AG04449 (cell line): ENCODE data around the gene PLD1.

Source experiments
- CTCF ChIA-PET: fragments of 350-600 bp; formaldehyde crosslinking; extraction: SDS; loops from one replicate; lab custom pipeline; 2021; ENCODE audit warnings: antibody characterized with exemption; lab: Yijun Ruan, JAX
- POLR2A ChIA-PET: fragments of 400-600, 350-600 bp; formaldehyde crosslinking; extraction: SDS; loops from one replicate; lab custom pipeline; 2020; ENCODE audit warnings: antibody characterized with exemption, inconsistent platforms; lab: Yijun Ruan, JAX
- DNase-seq: peaks from one replicate; pipeline ENCODE4 v3.0.0-alpha.2; 2010; ENCODE audit warnings: low read depth, low spot score
- H3K4me3 ChIP-seq: 2 replicates; pipeline ENCODE4 v1.5.1; 2011; ENCODE audit warnings: low read depth, mild to moderate bottlenecking, control low read depth, low read length
- TF ChIP-seq, protein P1 (sequence below): IDR thresholded peaks from one replicate; pipeline ENCODE4 v1.5.1; 2011; ENCODE audit warnings: mild to moderate bottlenecking, moderate library complexity, low read length, control low read depth, inconsistent platforms; ENCODE audit not compliant: insufficient read depth; ENCODE audit errors: missing control alignments

The PLD1 gene

DNA sequence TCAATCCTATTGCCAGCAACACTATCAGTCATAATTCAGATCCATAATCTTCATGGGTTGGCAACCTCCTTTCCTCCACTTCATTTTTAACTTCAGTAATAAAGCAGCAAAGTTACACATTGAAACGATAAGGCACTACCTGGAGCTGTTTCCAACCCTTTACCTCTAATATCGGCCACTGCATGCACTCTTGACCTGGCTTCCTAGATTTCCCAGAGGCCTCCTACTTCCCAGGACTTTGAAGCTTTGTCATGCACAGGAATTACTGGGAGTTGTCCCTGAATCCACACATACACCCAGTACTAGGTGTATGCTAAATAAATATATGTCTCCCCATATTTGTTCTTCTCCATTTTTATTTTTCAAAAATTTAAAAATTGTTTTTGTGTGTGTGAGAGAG is 126.1 kb downstream of the PLD1 start:
- TF ChIP-seq, protein P1, sequence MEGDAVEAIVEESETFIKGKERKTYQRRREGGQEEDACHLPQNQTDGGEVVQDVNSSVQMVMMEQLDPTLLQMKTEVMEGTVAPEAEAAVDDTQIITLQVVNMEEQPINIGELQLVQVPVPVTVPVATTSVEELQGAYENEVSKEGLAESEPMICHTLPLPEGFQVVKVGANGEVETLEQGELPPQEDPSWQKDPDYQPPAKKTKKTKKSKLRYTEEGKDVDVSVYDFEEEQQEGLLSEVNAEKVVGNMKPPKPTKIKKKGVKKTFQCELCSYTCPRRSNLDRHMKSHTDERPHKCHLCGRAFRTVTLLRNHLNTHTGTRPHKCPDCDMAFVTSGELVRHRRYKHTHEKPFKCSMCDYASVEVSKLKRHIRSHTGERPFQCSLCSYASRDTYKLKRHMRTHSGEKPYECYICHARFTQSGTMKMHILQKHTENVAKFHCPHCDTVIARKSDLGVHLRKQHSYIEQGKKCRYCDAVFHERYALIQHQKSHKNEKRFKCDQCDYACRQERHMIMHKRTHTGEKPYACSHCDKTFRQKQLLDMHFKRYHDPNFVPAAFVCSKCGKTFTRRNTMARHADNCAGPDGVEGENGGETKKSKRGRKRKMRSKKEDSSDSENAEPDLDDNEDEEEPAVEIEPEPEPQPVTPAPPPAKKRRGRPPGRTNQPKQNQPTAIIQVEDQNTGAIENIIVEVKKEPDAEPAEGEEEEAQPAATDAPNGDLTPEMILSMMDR: no peak
- ChIA-PET POLR2A (interaction anchor here (0.5 kb wide), 1 partner anchor 1653 kb away, joined by 3 read pairs; no protein-coding TSS in a partner anchor), CTCF (interaction anchor here (1.2 kb wide), 1 partner anchor 19 kb away, joined by 3 read pairs; no protein-coding TSS in a partner anchor)
- no peak overlapping the region for H3K4me3 ChIP-seq
- DNase-seq: no peak

DNA sequence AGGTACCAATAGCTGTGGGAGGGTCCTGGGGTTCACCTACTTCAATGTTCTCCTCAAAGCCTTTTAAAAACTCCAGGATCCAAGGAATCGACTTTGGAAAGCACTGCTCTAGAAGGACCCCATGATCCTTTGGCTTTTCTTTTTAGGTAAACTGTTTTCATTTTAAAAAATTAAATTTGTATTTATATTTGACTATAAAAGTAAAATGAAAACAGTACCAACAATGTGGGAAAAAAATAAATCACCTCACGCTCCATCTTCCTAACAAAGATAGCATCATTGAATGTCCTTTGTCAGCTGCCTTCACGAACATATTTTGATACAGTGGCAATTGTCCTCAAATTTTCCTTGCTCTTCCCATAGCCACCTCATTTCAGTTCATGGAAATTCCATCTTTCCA is 127.5 kb downstream of the PLD1 start:
- no peak overlapping the region for H3K4me3 ChIP-seq
- TF ChIP-seq, protein P1: no peak
- POLR2A ChIA-PET: no interaction called here
- CTCF ChIA-PET: no interaction called here
- no peak for DNase-seq

DNA sequence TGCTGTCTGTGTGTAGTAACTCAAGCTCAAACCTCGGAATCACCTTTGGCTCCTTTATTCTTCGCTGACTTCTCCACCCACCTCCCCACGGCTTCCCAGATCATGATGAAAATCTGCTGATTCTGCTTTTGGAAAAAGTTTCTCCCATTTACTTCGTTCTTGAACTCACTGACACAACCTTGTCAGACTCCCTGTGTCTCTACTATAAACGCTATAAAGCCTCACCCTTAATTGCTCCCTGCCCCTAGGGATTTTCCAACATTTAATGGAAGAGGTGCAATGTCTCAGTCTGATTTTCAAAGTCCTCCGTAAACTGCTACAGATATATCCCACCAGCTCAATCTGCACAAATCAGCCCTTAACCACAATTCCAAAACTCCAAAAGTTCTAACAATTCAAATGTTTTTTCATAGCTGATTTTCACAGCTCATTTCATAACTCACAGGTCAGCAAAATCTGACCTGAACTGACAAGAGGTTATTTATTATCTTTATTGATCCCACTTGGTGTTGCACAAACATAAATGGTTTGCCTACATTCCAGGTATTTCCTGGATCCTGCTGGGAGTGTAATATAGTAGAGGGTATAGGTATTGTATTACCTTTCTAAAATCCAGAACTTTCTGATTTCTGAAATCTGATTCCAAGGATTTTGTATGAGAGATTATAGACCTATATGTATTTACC is 129.4 kb downstream of the PLD1 start:
- ChIA-PET POLR2A (no interaction called here), CTCF (interaction anchor here (0.8 kb wide), 1 partner anchor 10 kb away, joined by 3 read pairs; no protein-coding TSS in a partner anchor)
- no peak for DNase-seq
- TF ChIP-seq, protein P1: no peak
- H3K4me3 ChIP-seq: no peak overlapping the region

DNA sequence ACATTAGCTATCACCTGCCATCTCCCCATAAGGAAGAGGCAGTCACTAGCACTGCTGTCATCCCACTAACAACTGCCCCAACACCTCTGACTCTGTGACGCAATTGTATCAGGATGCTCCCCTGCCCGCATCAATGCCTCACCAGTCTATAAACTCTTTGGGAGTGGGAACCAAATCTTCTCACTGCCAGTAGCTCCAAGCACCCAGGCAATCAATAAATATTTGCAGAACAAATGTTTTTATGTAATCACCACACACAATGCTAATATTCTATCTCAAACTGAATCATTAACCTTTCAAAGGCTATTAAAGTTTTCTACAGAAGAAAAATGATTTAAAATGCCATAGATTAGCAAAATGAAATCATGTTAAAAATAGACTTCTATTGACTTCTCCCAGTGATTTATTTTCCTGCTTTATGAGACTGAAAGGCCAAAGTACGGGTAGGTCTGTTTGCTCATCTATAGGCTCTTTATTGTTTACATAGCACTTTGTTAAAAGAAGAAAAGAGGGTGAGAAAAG is 131.3 kb downstream of the PLD1 start:
- TF ChIP-seq, protein P1: no peak

DNA sequence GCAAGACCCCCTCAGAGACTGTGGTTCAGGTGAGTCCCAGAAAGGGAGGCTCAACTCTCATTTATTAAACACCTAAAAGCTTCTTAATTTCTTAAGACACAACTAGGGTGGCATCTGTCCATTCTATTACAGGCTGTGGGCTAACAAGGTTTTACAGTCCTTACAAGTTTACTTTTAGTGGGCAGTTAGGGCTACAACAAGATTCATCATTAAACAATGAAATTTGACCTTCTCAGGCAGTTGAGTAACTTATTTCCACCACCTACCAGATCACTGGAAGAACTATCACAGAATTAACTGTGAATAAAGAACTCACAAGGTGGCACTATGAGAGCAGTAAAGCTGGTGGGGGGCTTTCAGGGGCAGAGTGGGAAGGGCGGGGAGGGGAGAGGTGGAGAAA is 132.6 kb downstream of the PLD1 start:
- H3K4me3 ChIP-seq: no peak overlapping the region
- no peak for DNase-seq
- ChIA-PET POLR2A (no interaction called here), CTCF (interaction anchor here (1.6 kb wide), 1 partner anchor 95 kb away, joined by 4 read pairs; no protein-coding TSS in a partner anchor)
- TF ChIP-seq, protein P1: no peak

More for the DNA sequence above, 131.3 kb downstream of the PLD1 start:
- no peak for DNase-seq
- no peak overlapping the region for H3K4me3 ChIP-seq
- POLR2A ChIA-PET: no interaction called here
- CTCF ChIA-PET: no interaction called here

DNA sequence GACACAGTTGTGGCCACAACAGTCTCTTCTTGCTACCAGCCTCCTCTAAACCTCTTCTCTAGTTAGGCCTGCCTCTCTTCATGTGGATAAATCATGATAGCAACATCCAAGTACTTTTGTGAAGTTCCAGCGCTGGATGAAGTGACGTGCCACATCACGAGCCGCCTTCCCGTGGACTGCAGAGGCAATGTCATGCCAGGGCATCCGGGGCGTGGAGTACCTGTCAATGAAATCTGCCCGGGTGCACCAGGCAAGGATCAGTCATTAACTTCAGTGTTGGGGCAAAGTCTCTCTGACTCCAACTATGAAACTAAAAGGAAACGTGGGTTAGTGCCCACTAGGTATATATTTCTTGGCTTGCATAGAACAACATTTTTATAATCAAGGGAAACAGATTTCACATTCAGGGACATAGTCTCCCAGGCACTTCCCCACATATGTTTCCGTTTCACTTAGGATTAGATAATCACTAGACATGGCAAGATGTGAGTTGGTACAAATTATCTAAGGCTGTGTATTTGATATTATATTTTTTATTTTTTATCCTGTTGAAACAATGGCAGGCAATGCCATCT is 133.6 kb downstream of the PLD1 start:
- H3K4me3 ChIP-seq: no peak overlapping the region
- POLR2A ChIA-PET: no interaction called here
- DNase-seq: no peak
- CTCF ChIA-PET: interaction anchor here (1.6 kb wide), 1 partner anchor 96 kb away, joined by 4 read pairs; no protein-coding TSS in a partner anchor
- TF ChIP-seq, protein P1: no peak
